CD4-positive, alpha-beta memory T cell (primary cell): ENCODE data around the gene EME2. TPM values are rescaled to one million over a fixed set of nuclear protein-coding genes. Genes with fewer than 3 reads are reported as not detected.
"Not testable (repeated sequence)": the region's sequence is repeated elsewhere in the genome, so short reads cannot be mapped to it uniquely, and the experiment has no call there.

Source experiments
- CTCF ChIA-PET: fragments of 350-600 bp; sonication (Branson Sonifier 250); formaldehyde crosslinking; loops from one replicate; lab custom pipeline; 2021; ENCODE audit warnings: inconsistent platforms; ENCODE audit not compliant: partially characterized antibody; lab: Charles Lee
- POLR2A ChIA-PET: fragments of 350-600 bp; sonication (Branson Sonifier 250); formaldehyde crosslinking; loops from one replicate; lab custom pipeline; 2021; ENCODE audit not compliant: partially characterized antibody; lab: Charles Lee
- DNase-seq, 5 donors: peaks; one replicate each; pipeline versions ENCODE4 v3.0.0 to v3.0.0-alpha.2; 2020 to 2022; ENCODE audit warnings: mixed read lengths in 1 of 5
- H3K27ac ChIP-seq: one replicate; pipeline ENCODE4 v1.7.0; 2013; ENCODE audit warnings: low read depth, low read length
- H3K27me3 ChIP-seq: 2 replicates; pipeline ENCODE4 v1.7.0; 2013; ENCODE audit warnings: mild to moderate bottlenecking, low read length, moderate library complexity; ENCODE audit not compliant: insufficient read depth
- H3K36me3 ChIP-seq: 2 replicates; pipeline ENCODE4 v1.7.0; 2013; ENCODE audit warnings: mild to moderate bottlenecking, low read length, moderate library complexity; ENCODE audit not compliant: insufficient read depth
- H3K4me1 ChIP-seq: 2 replicates; pipeline ENCODE4 v1.7.0; 2013; ENCODE audit warnings: mild to moderate bottlenecking, low read length, moderate library complexity; ENCODE audit not compliant: insufficient read depth
- H3K4me3 ChIP-seq, 2 donors: one replicate each; pipeline ENCODE4 v1.7.0; 2013; ENCODE audit warnings: low read length in 2 of 2, mild to moderate bottlenecking in 1 of 2
- H3K9me3 ChIP-seq, 2 donors: one replicate each; pipeline ENCODE4 v1.7.0; 2013; ENCODE audit warnings: low read length in 2 of 2, control low read depth in 1 of 2; ENCODE audit not compliant: control insufficient read depth in 1 of 2
- H3K27ac Mint-ChIP-seq, 7 donors: one replicate each; pipeline ENCODE4 v1.8.0; 2020 to 2021; ENCODE audit warnings: mixed read lengths in 7 of 7, mild to moderate bottlenecking in 6 of 7, inconsistent platforms in 3 of 7, moderate library complexity in 3 of 7
- H3K27me3 Mint-ChIP-seq, 2 donors: one replicate each; pipeline ENCODE4 v1.8.0; 2020 to 2021; ENCODE audit warnings: mixed read lengths in 2 of 2
- H3K36me3 Mint-ChIP-seq, 2 donors: one replicate each; pipeline ENCODE4 v1.8.0; 2020 to 2021; ENCODE audit warnings: mixed read lengths in 2 of 2, inconsistent platforms in 1 of 2, mild to moderate bottlenecking in 1 of 2
- H3K4me1 Mint-ChIP-seq, 4 donors: one replicate each; pipeline ENCODE4 v1.8.0; 2020 to 2021; ENCODE audit warnings: mixed read lengths in 4 of 4, mild to moderate bottlenecking in 1 of 4
- H3K4me3 Mint-ChIP-seq, 8 donors: one replicate each; pipeline ENCODE4 v1.8.0; 2020 to 2021; ENCODE audit warnings: mixed read lengths in 8 of 8, mild to moderate bottlenecking in 7 of 8, moderate library complexity in 6 of 8, inconsistent platforms in 3 of 8
- H3K9me3 Mint-ChIP-seq, 8 donors: one replicate each; pipeline ENCODE4 v1.8.0; 2020 to 2021; ENCODE audit warnings: mixed read lengths in 8 of 8, mild to moderate bottlenecking in 5 of 8, inconsistent platforms in 3 of 8, moderate library complexity in 1 of 8
- intact Hi-C: fragments of 100-400 bp; cut with micrococcal nuclease; formaldehyde crosslinking; loops from one replicate; pipeline ENCODE4 v1.15.1; 2023
- polyA plus RNA-seq, 2 donors: library from polyadenylated mRNA; unstranded; fragments of 300-500 nt; fragmentation: Illumina TruSeq; gene quantifications; one replicate each; pipeline ENCODE4 v1.2.3, GENCODE V29; 2021
- total RNA-seq, 2 experiments: library from RNA; stranded (reverse); gene quantifications; one replicate each; pipeline ENCODE4 v1.2.3, GENCODE V29; 2021

EME2 gene
- total and polyA plus RNA-seq, 4 experiments from 2014 or later = 0.30 to 33.1 (median 17.2) TPM

DNA sequence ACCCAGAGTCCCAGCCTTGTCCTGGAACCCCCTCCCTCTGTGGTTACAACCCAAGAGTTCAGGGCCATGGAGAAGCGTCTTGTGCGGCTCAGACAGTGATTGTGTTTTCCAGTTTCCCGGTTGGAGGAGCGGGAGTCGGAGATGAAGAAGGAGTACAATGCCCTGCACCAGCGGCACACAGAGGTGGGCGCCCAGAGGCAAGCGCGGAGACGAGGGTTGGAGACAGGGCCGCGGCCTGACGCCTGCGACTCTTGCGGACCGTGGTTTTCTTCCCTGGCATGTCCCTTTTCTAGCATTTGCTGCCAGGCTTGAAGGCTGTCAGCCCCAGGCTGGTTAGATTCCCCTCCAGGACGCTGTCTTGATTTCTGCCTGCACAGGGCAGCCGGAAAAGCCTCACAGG, 43.6 kb upstream of the EME2 start:
- Mint-ChIP-seq H3K4me1 (peaks cover 0 to 7% (median 6%) of the 10 kb centered on the region in 4 donors), H3K4me3 (no peak overlapping the region), H3K27me3 (no peaks in the 10 kb centered on the region), H3K9me3 (no peaks in the 10 kb centered on the region), H3K27ac (peak overlapping the region in 1 of 7 donors; percentile 57), H3K36me3 (peaks cover 11 to 39% of the 10 kb centered on the region in 2 donors)
- ChIA-PET CTCF (interaction anchor here (1.4 kb wide), 1 partner anchor 23 kb away, joined by 5 read pairs; the partner anchor contains the start of gene MAPK8IP3), POLR2A (interaction anchor here (1.3 kb wide), 1 partner anchor 22 kb away, joined by 4 read pairs; no protein-coding TSS in a partner anchor)
- H3K4me1 ChIP-seq = peaks cover 1% of the 10 kb centered on the region
- no peaks in the 10 kb centered on the region for H3K9me3 ChIP-seq
- no peak for DNase-seq
- H3K27me3 ChIP-seq = no peaks in the 10 kb centered on the region
- H3K4me3 ChIP-seq = no peak overlapping the region
- intact Hi-C loops = no loop called here
- peaks cover 42% of the 10 kb centered on the region for H3K36me3 ChIP-seq
- H3K27ac ChIP-seq = no peak overlapping the region

DNA sequence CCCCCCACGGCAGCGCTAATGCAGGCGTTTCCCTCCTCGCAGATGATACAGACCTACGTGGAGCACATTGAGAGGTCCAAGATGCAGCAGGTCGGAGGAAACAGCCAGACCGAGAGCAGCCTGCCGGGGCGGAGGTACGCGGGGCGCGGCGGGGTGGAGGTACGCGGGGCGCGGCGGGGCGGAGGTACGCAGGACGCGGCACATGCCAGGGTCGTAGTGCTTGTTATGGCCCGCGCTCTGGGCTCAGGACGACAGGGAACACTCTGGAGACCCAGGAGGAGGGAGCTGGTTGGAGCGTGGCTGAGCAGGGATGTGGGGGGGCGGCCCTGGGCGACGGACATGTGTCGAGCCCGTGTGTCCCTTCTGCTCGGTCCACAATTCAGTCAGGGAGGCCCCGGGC, 43.2 kb upstream of the EME2 start:
- intact Hi-C loops = no loop called here

DNA sequence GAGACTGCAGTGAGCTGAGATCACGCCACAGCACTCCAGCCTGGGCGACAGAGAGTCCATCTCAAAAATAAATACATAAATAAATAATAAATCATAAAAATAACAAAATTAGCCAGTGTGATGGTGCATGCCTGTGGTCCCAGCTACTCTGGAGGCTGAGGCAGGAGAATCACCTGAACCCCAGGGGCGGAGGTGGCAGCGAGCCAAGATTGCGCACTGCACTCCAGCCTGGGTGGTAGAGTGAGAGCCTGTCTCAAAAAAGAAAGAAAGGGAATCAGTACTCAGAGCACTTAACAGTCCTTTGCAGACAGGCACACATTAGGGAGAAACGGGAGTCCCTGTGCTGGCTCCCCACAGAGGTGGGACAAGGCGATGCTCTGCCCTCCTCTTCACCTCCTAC, 41.5 kb upstream of the EME2 start:
- intact Hi-C loops = no loop called here
- H3K4me1 Mint-ChIP-seq = peaks cover 0 to 7% (median 6%) of the 10 kb centered on the region in 4 donors
- no peak for DNase-seq
- H3K36me3 Mint-ChIP-seq = peaks cover 11 to 36% of the 10 kb centered on the region in 2 donors
- no peaks in the 10 kb centered on the region for H3K27me3 Mint-ChIP-seq
- no peaks in the 10 kb centered on the region for H3K4me1 ChIP-seq
- H3K9me3 ChIP-seq = no peaks in the 10 kb centered on the region
- H3K9me3 Mint-ChIP-seq = no peaks in the 10 kb centered on the region
- H3K27ac Mint-ChIP-seq = no peak overlapping the region
- no peak overlapping the region for H3K4me3 ChIP-seq
- no peak overlapping the region for H3K4me3 Mint-ChIP-seq
- H3K36me3 ChIP-seq = peaks cover 46% of the 10 kb centered on the region
- no peaks in the 10 kb centered on the region for H3K27me3 ChIP-seq
- ChIA-PET CTCF (no interaction called here), POLR2A (no interaction called here)
- no peak overlapping the region for H3K27ac ChIP-seq

More for the DNA sequence above, 43.2 kb upstream of the EME2 start:
- H3K27ac ChIP-seq = no peak overlapping the region
- ChIA-PET CTCF (interaction anchor here (1.4 kb wide), 1 partner anchor 23 kb away, joined by 5 read pairs; the partner anchor contains the start of gene MAPK8IP3), POLR2A (interaction anchor here (1.3 kb wide), 1 partner anchor 22 kb away, joined by 4 read pairs; no protein-coding TSS in a partner anchor)
- no peaks in the 10 kb centered on the region for H3K9me3 ChIP-seq
- no peak overlapping the region for H3K4me3 ChIP-seq
- Mint-ChIP-seq H3K9me3 (no peaks in the 10 kb centered on the region), H3K36me3 (peaks cover 11 to 39% of the 10 kb centered on the region in 2 donors), H3K4me1 (peaks cover 0 to 7% (median 6%) of the 10 kb centered on the region in 4 donors), H3K27me3 (no peaks in the 10 kb centered on the region), H3K27ac (no peak overlapping the region), H3K4me3 (no peak overlapping the region)
- no peaks in the 10 kb centered on the region for H3K4me1 ChIP-seq
- no peak for DNase-seq
- H3K36me3 ChIP-seq = peaks cover 46% of the 10 kb centered on the region
- no peaks in the 10 kb centered on the region for H3K27me3 ChIP-seq

GRCh38 chr16:1731603-1732002, 41.0 kb upstream of the EME2 start:
- peaks cover 11 to 33% of the 10 kb centered on the region in 2 donors for H3K36me3 Mint-ChIP-seq
- H3K27me3 Mint-ChIP-seq = no peaks in the 10 kb centered on the region
- Histone ChIP-seq H3K4me1 (no peaks in the 10 kb centered on the region), H3K9me3 (no peaks in the 10 kb centered on the region), H3K27ac (no peak overlapping the region), H3K27me3 (no peaks in the 10 kb centered on the region), H3K4me3 (no peak overlapping the region), H3K36me3 (peaks cover 43% of the 10 kb centered on the region)
- no peak overlapping the region for H3K4me3 Mint-ChIP-seq
- peaks cover 0 to 7% (median 6%) of the 10 kb centered on the region in 4 donors for H3K4me1 Mint-ChIP-seq
- ChIA-PET CTCF (no interaction called here), POLR2A (no interaction called here)
- H3K9me3 Mint-ChIP-seq = no peaks in the 10 kb centered on the region
- peak overlapping the region in 1 of 7 donors; percentile 29 for H3K27ac Mint-ChIP-seq
- DNase-seq = no peak
- intact Hi-C loops = no loop called here

DNA sequence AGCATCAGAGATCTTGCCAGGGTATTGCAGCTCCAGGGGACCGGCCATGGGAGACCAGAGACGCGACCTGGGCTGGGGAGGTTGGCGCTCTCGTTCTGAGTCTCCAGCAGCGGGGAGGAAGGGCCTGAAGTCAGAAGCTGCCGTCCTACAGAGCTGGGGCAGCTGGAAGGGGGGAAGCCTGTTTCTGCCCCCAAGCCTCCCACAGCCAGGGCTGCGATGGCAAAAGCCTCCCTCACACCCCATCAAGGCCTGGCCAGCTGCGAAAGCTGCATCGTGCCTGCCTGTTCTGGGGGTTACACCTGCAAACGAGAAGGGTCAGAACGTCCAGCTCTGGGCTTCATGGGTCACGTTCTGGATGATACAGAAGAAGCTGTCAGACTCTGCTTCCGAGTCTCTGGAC, 40.5 kb upstream of the EME2 start:
- H3K4me1 Mint-ChIP-seq = peaks cover 0 to 4% (median 3%) of the 10 kb centered on the region in 4 donors
- H3K36me3 Mint-ChIP-seq = peaks cover 6 to 29% of the 10 kb centered on the region in 2 donors
- ChIA-PET CTCF (interaction anchor here (1.0 to 1.4 kb wide), 2 partner anchors 26 to 27 kb away, joined by 3 read pairs; partner anchors contain the start of gene MAPK8IP3), POLR2A (no interaction called here)
- no peak overlapping the region for H3K27ac ChIP-seq
- H3K9me3 ChIP-seq = no peaks in the 10 kb centered on the region
- intact Hi-C loops = no loop called here
- no peak overlapping the region for H3K4me3 Mint-ChIP-seq
- H3K27me3 Mint-ChIP-seq = no peaks in the 10 kb centered on the region
- peak overlapping the region in 1 of 7 donors; percentile 29 for H3K27ac Mint-ChIP-seq
- H3K36me3 ChIP-seq = peaks cover 42% of the 10 kb centered on the region
- no peaks in the 10 kb centered on the region for H3K9me3 Mint-ChIP-seq
- H3K4me3 ChIP-seq = no peak overlapping the region
- H3K4me1 ChIP-seq = no peaks in the 10 kb centered on the region
- H3K27me3 ChIP-seq = no peaks in the 10 kb centered on the region
- DNase-seq = no peak

- POLR2A ChIA-PET, H3K27ac ChIP-seq, H3K4me3 Mint-ChIP-seq, DNase-seq, H3K4me1 ChIP-seq, H3K27me3 Mint-ChIP-seq, H3K27ac Mint-ChIP-seq, H3K27me3 ChIP-seq, H3K9me3 Mint-ChIP-seq, H3K4me3 ChIP-seq, H3K4me1 Mint-ChIP-seq, intact Hi-C loops, H3K9me3 ChIP-seq: not testable (repeated sequence)
- H3K36me3 ChIP-seq = peaks cover 37% of the 10 kb centered on the region
- peaks cover 1 to 24% of the 10 kb centered on the region in 2 donors for H3K36me3 Mint-ChIP-seq
- CTCF ChIA-PET = interaction anchor here (1.0 to 1.4 kb wide), 2 partner anchors 26 to 27 kb away, joined by 3 read pairs; partner anchors contain the start of gene MAPK8IP3
Observed at GRCh38 chr16:1732551-1732987, 40.0 kb upstream of the EME2 start.

DNA sequence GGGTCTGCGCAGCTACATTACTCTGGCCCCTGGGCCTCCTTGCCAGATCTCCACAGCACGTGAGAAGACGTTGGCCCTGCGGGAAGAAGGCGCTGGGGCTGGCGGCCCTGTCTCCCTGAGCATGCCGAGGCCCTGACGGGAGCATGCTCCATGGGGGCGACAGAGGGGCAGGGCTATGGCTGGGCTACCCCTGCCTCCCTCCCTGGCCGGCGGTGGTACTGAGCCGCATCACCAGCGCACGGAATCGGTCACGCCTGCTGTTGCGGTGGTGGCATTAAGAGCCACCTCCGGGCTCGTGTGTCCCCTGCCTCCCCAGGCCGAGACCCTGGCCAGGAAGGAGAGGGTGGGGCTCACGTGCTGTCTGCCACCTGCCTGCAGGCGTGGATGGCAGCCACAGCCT, 38.5 kb upstream of the EME2 start:
- H3K4me3 ChIP-seq = no peak overlapping the region
- Mint-ChIP-seq H3K9me3 (no peaks in the 10 kb centered on the region), H3K27ac (no peak overlapping the region), H3K4me3 (no peak overlapping the region), H3K36me3 (peaks cover 0 to 16% of the 10 kb centered on the region in 2 donors), H3K4me1 (no peaks in the 10 kb centered on the region), H3K27me3 (no peaks in the 10 kb centered on the region)
- H3K27ac ChIP-seq = no peak overlapping the region
- H3K27me3 ChIP-seq = no peaks in the 10 kb centered on the region
- peaks cover 22% of the 10 kb centered on the region for H3K36me3 ChIP-seq
- no peaks in the 10 kb centered on the region for H3K4me1 ChIP-seq
- POLR2A ChIA-PET = no interaction called here
- no peaks in the 10 kb centered on the region for H3K9me3 ChIP-seq
- DNase-seq = no peak
- CTCF ChIA-PET = no interaction called here
- intact Hi-C loops = no loop called here
